Stimulated activated CD8-positive, alpha-beta memory T cell treated with anti-CD3 and anti-CD28 coated beads, Interleukin-12 subunit alpha, Interleukin-12 subunit beta, amount 100 ng/mL, for 24 hours (primary cell): Measurements from ENCODE around the gene DMXL1.

ENCODE experiments used
- DNase-seq: peaks from one replicate; pipeline ENCODE4 v3.0.0-alpha.2; 2020; ENCODE audit errors: extremely low read depth

DMXL1 gene

GRCh38 chr5:119269061-119269944 is 198.4 kb downstream of the DMXL1 start:
- no peak for DNase-seq

- DNase-seq: no peak
Observed at GRCh38 chr5:119270121-119270565, 199.3 kb downstream of the DMXL1 start.

GRCh38 chr5:119270960-119271757 is 200.3 kb downstream of the DMXL1 start:
- no peak for DNase-seq

GRCh38 chr5:119271758-119272730 is 201.2 kb downstream of the DMXL1 start:
- DNase-seq: no peak

- DNase-seq: no peak
Observed at GRCh38 chr5:119273391-119273839, 202.5 kb downstream of the DMXL1 start.

GRCh38 chr5:119274030-119274766 is 203.3 kb downstream of the DMXL1 start:
- no peak for DNase-seq

GRCh38 chr5:119274767-119275130 is 203.9 kb downstream of the DMXL1 start:
- DNase-seq: no peak

GRCh38 chr5:119275146-119275545 is 204.3 kb downstream of the DMXL1 start:
- DNase-seq: no peak

- no peak for DNase-seq
Observed at GRCh38 chr5:119275601-119276173, 204.8 kb downstream of the DMXL1 start.

- DNase-seq: no peak
Observed at GRCh38 chr5:119276978-119277377, 206.1 kb downstream of the DMXL1 start.

- no peak for DNase-seq
Observed at GRCh38 chr5:119279093-119279492, 208.2 kb downstream of the DMXL1 start.

GRCh38 chr5:119280380-119280779 is 209.5 kb downstream of the DMXL1 start:
- DNase-seq: no peak

GRCh38 chr5:119282628-119283027 is 211.7 kb downstream of the DMXL1 start:
- DNase-seq: no peak

GRCh38 chr5:119284031-119284430 is 213.1 kb downstream of the DMXL1 start:
- DNase-seq: no peak

- no peak for DNase-seq
Observed at GRCh38 chr5:119285070-119285916, 214.4 kb downstream of the DMXL1 start.

GRCh38 chr5:119286511-119287488 is 215.9 kb downstream of the DMXL1 start:
- no peak for DNase-seq

- no peak for DNase-seq
Observed at GRCh38 chr5:119287547-119288111, 216.7 kb downstream of the DMXL1 start.
